ENCODE data around the gene FHL3.
"Not testable (repeated sequence)": the region's sequence is repeated elsewhere in the genome, so short reads cannot be mapped to it uniquely, and the experiment has no call there.

Gene FHL3

GRCh38 chr1:38038861-38039260 lies 33.5 kb upstream of the FHL3 start:
- no peak for DNase-seq
- H3K36me3 ChIP-seq (replicated peaks): no peaks in the 10 kb centered on the region
- peaks cover 24% of the 10 kb centered on the region for H3K27me3 ChIP-seq (replicated peaks)
- TF ChIP-seq CTCF (IDR thresholded peaks at IDR 0.05; ENCODE audit: low read depth, low read length, missing control alignments): no peak
- no peak overlapping the region for H3K27ac ChIP-seq
- in situ Hi-C loops (cut with HindIII; ENCODE audit: low pct_ligation_motif_present, low sequenced_read_pairs): loop anchor here (25.0 kb wide), 1 partner anchor 773 kb away; no protein-coding TSS in a partner anchor
- no peak overlapping the region for H3K4me3 ChIP-seq (ENCODE audit: low read depth, low read length)

- peak; percentile 64 for TF ChIP-seq CTCF (IDR thresholded peaks at IDR 0.05; ENCODE audit: low read depth, low read length, missing control alignments)
- DNase-seq: no peak
- no peaks in the 10 kb centered on the region for H3K36me3 ChIP-seq (replicated peaks)
Observed at GRCh38 chr1:38037221-38037939, 32.1 kb upstream of the FHL3 start.

GRCh38 chr1:38034871-38035270 lies 29.6 kb upstream of the FHL3 start:
- in situ Hi-C loops (cut with HindIII; ENCODE audit: low pct_ligation_motif_present, low sequenced_read_pairs): loop anchor here (25.0 kb wide), 1 partner anchor 777 kb away; no protein-coding TSS in a partner anchor
- no peak for DNase-seq

More at GRCh38 chr1:38037221-38037939, 32.1 kb upstream of the FHL3 start:
- Histone ChIP-seq H3K27me3 (replicated peaks) (peaks cover 11% of the 10 kb centered on the region), H3K27ac (no peak overlapping the region), H3K4me3 (ENCODE audit: low read depth, low read length) (no peak overlapping the region)
- in situ Hi-C loops (cut with HindIII; ENCODE audit: low pct_ligation_motif_present, low sequenced_read_pairs): loop anchor here (25.0 kb wide), 1 partner anchor 775 kb away; no protein-coding TSS in a partner anchor

GRCh38 chr1:38032992-38033391 lies 27.7 kb upstream of the FHL3 start:
- in situ Hi-C loops (cut with HindIII; ENCODE audit: low pct_ligation_motif_present, low sequenced_read_pairs): loop anchor here (25.0 kb wide), 1 partner anchor 779 kb away; no protein-coding TSS in a partner anchor
- not testable (repeated sequence) for DNase-seq; H3K27me3 ChIP-seq (replicated peaks); H3K27ac ChIP-seq; H3K4me3 ChIP-seq (ENCODE audit: low read depth, low read length); H3K36me3 ChIP-seq (replicated peaks)

More at GRCh38 chr1:38034871-38035270, 29.6 kb upstream of the FHL3 start:
- TF ChIP-seq CTCF (IDR thresholded peaks at IDR 0.05; ENCODE audit: low read depth, low read length, missing control alignments): no peak
- no peak overlapping the region for H3K27ac ChIP-seq
- no peaks in the 10 kb centered on the region for H3K27me3 ChIP-seq (replicated peaks)
- no peaks in the 10 kb centered on the region for H3K36me3 ChIP-seq (replicated peaks)
- H3K4me3 ChIP-seq (ENCODE audit: low read depth, low read length): no peak overlapping the region

GRCh38 chr1:38031513-38031866 lies 26.2 kb upstream of the FHL3 start:
- DNase-seq: no peak
- H3K27me3 ChIP-seq (replicated peaks): no peaks in the 10 kb centered on the region
- no peaks in the 10 kb centered on the region for H3K36me3 ChIP-seq (replicated peaks)
- no peak for TF ChIP-seq CTCF (IDR thresholded peaks at IDR 0.05; ENCODE audit: low read depth, low read length, missing control alignments)
- H3K4me3 ChIP-seq (ENCODE audit: low read depth, low read length): no peak overlapping the region
- no peak overlapping the region for H3K27ac ChIP-seq
- in situ Hi-C loops (cut with HindIII; ENCODE audit: low pct_ligation_motif_present, low sequenced_read_pairs): loop anchor here (25.0 kb wide), 1 partner anchor 781 kb away; no protein-coding TSS in a partner anchor

GRCh38 chr1:38030596-38031512 lies 25.5 kb upstream of the FHL3 start:
- Histone ChIP-seq H3K36me3 (replicated peaks) (peaks cover 4% of the 10 kb centered on the region), H3K4me3 (ENCODE audit: low read depth, low read length) (no peak overlapping the region), H3K27ac (no peak overlapping the region), H3K27me3 (replicated peaks) (no peaks in the 10 kb centered on the region)
- no peak for TF ChIP-seq CTCF (IDR thresholded peaks at IDR 0.05; ENCODE audit: low read depth, low read length, missing control alignments)
- in situ Hi-C loops (cut with HindIII; ENCODE audit: low pct_ligation_motif_present, low sequenced_read_pairs): loop anchor here (25.0 kb wide), 1 partner anchor 781 kb away; no protein-coding TSS in a partner anchor
- DNase-seq: no peak
